GM23338 (cell line): Measurements from ENCODE around the gene NPLOC4. TPM values are rescaled to one million over a fixed set of nuclear protein-coding genes. Genes with fewer than 3 reads are reported as not detected.

Experiments
- ATAC-seq: fragments of 200-7000 bp; cut with Tn5 transposase; 3 replicates; pipeline ENCODE4 v1.9.1; 2020
- DNase-seq: peaks from one replicate; pipeline ENCODE4 v3.0.0-alpha.2; 2015; ENCODE audit warnings: low spot score
- H2AFZ ChIP-seq: fragments of 200-600 bp; sonication (generic); 2 replicates; pipeline ENCODE4 v1.8.0; 2016; ENCODE audit warnings: antibody characterized with exemption, mild to moderate bottlenecking, moderate library complexity
- H3F3A ChIP-seq: fragments of 200-600 bp; sonication (generic); replicated peaks from 2 replicates; pipeline ENCODE4 v1.8.0; 2017; ENCODE audit warnings: antibody characterized with exemption, mixed run types, low read depth
- H3K27ac ChIP-seq: fragments of 200-600 bp; sonication (generic); 2 replicates; pipeline ENCODE4 v1.6.1; 2016; ENCODE audit warnings: low read depth
- H3K27me3 ChIP-seq: fragments of 200-600 bp; sonication (generic); 2 replicates; pipeline ENCODE4 v1.8.0; 2016; ENCODE audit warnings: mild to moderate bottlenecking, mixed run types, moderate library complexity; ENCODE audit not compliant: insufficient read depth
- H3K36me3 ChIP-seq: fragments of 200-600 bp; sonication (generic); 2 replicates; pipeline ENCODE4 v1.8.0; 2016; ENCODE audit warnings: mild to moderate bottlenecking; ENCODE audit not compliant: insufficient read depth
- H3K4me1 ChIP-seq: fragments of 200-600 bp; sonication (generic); 2 replicates; pipeline ENCODE4 v1.8.0; 2016; ENCODE audit warnings: mild to moderate bottlenecking, moderate library complexity; ENCODE audit not compliant: insufficient read depth
- H3K4me2 ChIP-seq: fragments of 200-600 bp; sonication (generic); 2 replicates; pipeline ENCODE4 v1.7.1; 2017; ENCODE audit warnings: mixed run types
- H3K4me3 ChIP-seq: fragments of 200-600 bp; sonication (generic); 2 replicates; pipeline ENCODE4 v1.6.1; 2016; ENCODE audit warnings: mixed run types
- H3K79me2 ChIP-seq: fragments of 200-600 bp; sonication (generic); replicated peaks from 2 replicates; pipeline ENCODE4 v1.8.0; 2017; ENCODE audit warnings: mild to moderate bottlenecking; ENCODE audit not compliant: insufficient read depth
- H3K9me2 ChIP-seq: fragments of 200-600 bp; sonication (generic); 2 replicates; pipeline ENCODE4 v1.8.0; 2017; ENCODE audit not compliant: insufficient read depth
- H4K20me1 ChIP-seq: fragments of 200-600 bp; sonication (generic); replicated peaks from 2 replicates; pipeline ENCODE4 v1.8.0; 2017; ENCODE audit warnings: mild to moderate bottlenecking; ENCODE audit not compliant: insufficient read depth
- H3K27ac Mint-ChIP-seq: 2 replicates; pipeline ENCODE4 v1.8.0; 2020; ENCODE audit warnings: inconsistent platforms, mild to moderate bottlenecking, moderate library complexity, mixed read lengths
- H3K27me3 Mint-ChIP-seq: 3 replicates; pipeline ENCODE4 v1.8.0; 2022; ENCODE audit warnings: low read depth, mild to moderate bottlenecking, moderate library complexity, mixed read lengths, inconsistent platforms; ENCODE audit not compliant: insufficient read depth, poor library complexity
- H3K36me3 Mint-ChIP-seq: 3 replicates; pipeline ENCODE4 v1.8.0; 2021; ENCODE audit warnings: low read depth, mild to moderate bottlenecking, inconsistent platforms, moderate library complexity, mixed read lengths
- H3K4me1 Mint-ChIP-seq: 3 replicates; pipeline ENCODE4 v1.8.0; 2020; ENCODE audit warnings: mild to moderate bottlenecking, inconsistent platforms, mixed read lengths
- H3K4me3 Mint-ChIP-seq: 3 replicates; pipeline ENCODE4 v1.8.0; 2021; ENCODE audit warnings: moderate library complexity, mild to moderate bottlenecking, inconsistent platforms, mixed read lengths
- H3K9me3 Mint-ChIP-seq: 3 replicates; pipeline ENCODE4 v1.8.0; 2020; ENCODE audit warnings: moderate library complexity, mild to moderate bottlenecking, inconsistent platforms, mixed read lengths
- EZH2phosphoT487 ChIP-seq: fragments of 200-600 bp; sonication (generic); IDR thresholded peaks from one replicate; pipeline ENCODE4 v1.8.1; 2018; ENCODE audit warnings: antibody characterized with exemption; ENCODE audit not compliant: unreplicated experiment
- POLR2AphosphoS5 ChIP-seq: IDR thresholded peaks from 2 replicates; pipeline ENCODE4 v1.6.1; 2016; ENCODE audit warnings: antibody characterized with exemption, low read depth
- STAT1 ChIP-seq: IDR thresholded peaks from one replicate; pipeline ENCODE4 v1.6.1; 2016; ENCODE audit warnings: antibody characterized with exemption; ENCODE audit not compliant: unreplicated experiment
- ZNF462 ChIP-seq: fragments of 250-450 bp; sonication (Bioruptor Pico); IDR thresholded peaks from 2 replicates; pipeline ENCODE4 v1.5.0; 2020; ENCODE audit warnings: mild to moderate bottlenecking, moderate library complexity
- polyA plus RNA-seq: library from polyadenylated mRNA; unstranded; fragments of >200 nt; fragmentation: Nextera tagmentation; extraction: Ambion mirVana; gene quantifications from 2 replicates; pipeline ENCODE4 v1.2.1, GENCODE V29; 2016
- total RNA-seq: library from RNA; depleted of rRNA; stranded (reverse); fragments of >200 nt; shearing (Covaris generic); gene quantifications from 2 replicates; pipeline ENCODE4 v1.2.3, GENCODE V29; 2014

The NPLOC4 gene
- total and polyA plus RNA-seq, 2 experiments from 2014 or later, result 24.1 to 79.1 TPM

GRCh38 chr17:81673561-81674258, 36.8 kb upstream of the NPLOC4 start (continued):
- no peak for TF ChIP-seq ZNF462 (CRISPR knock-in tag)

- H2AFZ ChIP-seq, result no peak overlapping the region
- H3K36me3 Mint-ChIP-seq, result peaks cover 68% of the 10 kb centered on the region
- H3F3A ChIP-seq, result peaks cover 22% of the 10 kb centered on the region
- no peak overlapping the region for H3K27ac ChIP-seq
- no peaks in the 10 kb centered on the region for H3K9me3 Mint-ChIP-seq
- no peaks in the 10 kb centered on the region for H3K27me3 ChIP-seq
- no peaks in the 10 kb centered on the region for H3K9me2 ChIP-seq
- DNase-seq, result no peak
- no peaks in the 10 kb centered on the region for H3K4me1 ChIP-seq
- no peak for ATAC-seq
- H3K27ac Mint-ChIP-seq, result no peak overlapping the region
- H3K4me2 ChIP-seq, result no peak overlapping the region
- peaks cover 24% of the 10 kb centered on the region for H3K36me3 ChIP-seq
- H3K4me3 ChIP-seq, result no peak overlapping the region
- TF ChIP-seq STAT1 (no peak), POLR2AphosphoS5 (no peak), EZH2phosphoT487 (no peak)
- peaks cover 25% of the 10 kb centered on the region for H3K27me3 Mint-ChIP-seq
- H3K79me2 ChIP-seq, result peaks cover 19% of the 10 kb centered on the region
- peaks cover 10% of the 10 kb centered on the region for H3K4me1 Mint-ChIP-seq
- no peak overlapping the region for H3K4me3 Mint-ChIP-seq
- H4K20me1 ChIP-seq, result peaks cover 9% of the 10 kb centered on the region
These were observed 36.0 kb upstream of the NPLOC4 start for GRCh38 chr17:81672954-81673353.
